Mesenchymal stem cell (in vitro differentiated cells and primary cell): Measurements from ENCODE around the gene ALK.
A peak's percentile ranks its signal among the peaks of the same experiment; 100 is the strongest.

Source experiments
- DNase-seq: peaks from one replicate; pipeline ENCODE4 v3.0.0-alpha.2; 2013
- H2AFZ ChIP-seq: one replicate; pipeline ENCODE4 v1.6.1; 2013; ENCODE audit warnings: low read depth, mild to moderate bottlenecking, control low read depth, inconsistent platforms, low read length, moderate library complexity
- H2AK5ac ChIP-seq: 2 replicates; pipeline ENCODE4 v1.6.1; 2013; ENCODE audit warnings: low read length, moderate library complexity, mild to moderate bottlenecking, inconsistent platforms; ENCODE audit not compliant: severe bottlenecking
- H2BK120ac ChIP-seq: one replicate; pipeline ENCODE4 v1.6.1; 2013; ENCODE audit warnings: low read depth, mild to moderate bottlenecking, inconsistent platforms, low read length, moderate library complexity
- H2BK12ac ChIP-seq, 2 experiments: one replicate each; pipeline ENCODE4 v1.6.1; 2013; ENCODE audit warnings: inconsistent platforms in 2 of 2, low read length in 2 of 2, mild to moderate bottlenecking in 2 of 2, moderate library complexity in 2 of 2, control low read depth in 1 of 2
- H2BK15ac ChIP-seq: one replicate; pipeline ENCODE4 v1.6.1; 2013; ENCODE audit warnings: mild to moderate bottlenecking, low read depth, inconsistent platforms; ENCODE audit not compliant: poor library complexity, severe bottlenecking
- H2BK5ac ChIP-seq: 2 replicates; pipeline ENCODE4 v1.6.1; 2013; ENCODE audit warnings: low read depth, mild to moderate bottlenecking, low read length, control low read depth, inconsistent platforms; ENCODE audit not compliant: poor library complexity, severe bottlenecking
- H3K14ac ChIP-seq, 2 experiments: one replicate each; pipeline ENCODE4 v1.6.1; 2013; ENCODE audit warnings: inconsistent platforms in 2 of 2, low read length in 2 of 2, control low read depth in 1 of 2, mild to moderate bottlenecking in 1 of 2, moderate library complexity in 1 of 2
- H3K18ac ChIP-seq, 2 experiments: one replicate each; pipeline ENCODE4 v1.6.1; 2013; ENCODE audit warnings: inconsistent platforms in 2 of 2, low read length in 2 of 2, control low read depth in 1 of 2, low read depth in 1 of 2, mild to moderate bottlenecking in 1 of 2
- H3K23ac ChIP-seq, 2 experiments: one replicate each; pipeline ENCODE4 v1.6.1; 2013; ENCODE audit warnings: inconsistent platforms in 2 of 2, low read length in 2 of 2, mild to moderate bottlenecking in 2 of 2, moderate library complexity in 2 of 2, control low read depth in 1 of 2
- H3K27ac ChIP-seq: 2 replicates; pipeline ENCODE4 v1.5.1; 2013; ENCODE audit warnings: mild to moderate bottlenecking, moderate library complexity, low read length, control low read depth, inconsistent platforms; ENCODE audit not compliant: poor library complexity, severe bottlenecking
- H3K27me3 ChIP-seq, 2 experiments: 2 replicates each; pipeline versions ENCODE4 v1.6.1 to v1.7.0; 2013; ENCODE audit warnings: low read length in 2 of 2, mild to moderate bottlenecking in 2 of 2, moderate library complexity in 2 of 2, control low read depth in 1 of 2, inconsistent platforms in 1 of 2; ENCODE audit not compliant: control insufficient read depth in 1 of 2, insufficient read depth in 1 of 2
- H3K36me3 ChIP-seq, 2 experiments: 2 replicates each; pipeline versions ENCODE4 v1.6.1 to v1.7.0; 2013; ENCODE audit warnings: low read length in 2 of 2, control low read depth in 1 of 2, inconsistent platforms in 1 of 2, low read depth in 1 of 2, mild to moderate bottlenecking in 1 of 2; ENCODE audit not compliant: insufficient read depth in 2 of 2, control insufficient read depth in 1 of 2
- H3K4ac ChIP-seq, 2 experiments: one replicate each; pipeline ENCODE4 v1.6.1; 2013; ENCODE audit warnings: inconsistent platforms in 2 of 2, low read length in 2 of 2, mild to moderate bottlenecking in 2 of 2, moderate library complexity in 2 of 2, control low read depth in 1 of 2, low read depth in 1 of 2
- H3K4me1 ChIP-seq: 2 replicates; pipeline ENCODE4 v1.6.1; 2013; ENCODE audit warnings: low read depth, low read length, control low read depth; ENCODE audit not compliant: control insufficient read depth, insufficient read depth
- H3K4me2 ChIP-seq: 2 replicates; pipeline ENCODE4 v1.6.1; 2013; ENCODE audit warnings: low read length, mild to moderate bottlenecking, inconsistent platforms; ENCODE audit not compliant: poor library complexity, severe bottlenecking
- H3K4me3 ChIP-seq, 2 experiments: 2 replicates each; pipeline versions ENCODE4 v1.5.1 to v1.7.0; 2013; ENCODE audit warnings: low read length in 2 of 2, mild to moderate bottlenecking in 2 of 2, control low read depth in 1 of 2, low read depth in 1 of 2; ENCODE audit not compliant: insufficient read depth in 1 of 2
- H3K79me1 ChIP-seq: replicated peaks from 2 replicates; pipeline ENCODE4 v1.6.1; 2013; ENCODE audit warnings: mild to moderate bottlenecking, control low read depth, low read length, inconsistent platforms; ENCODE audit not compliant: poor library complexity, severe bottlenecking
- H3K9ac ChIP-seq: 2 replicates; pipeline ENCODE4 v1.7.0; 2013; ENCODE audit warnings: mild to moderate bottlenecking, low read length, moderate library complexity
- H3K9me3 ChIP-seq: 2 replicates; pipeline ENCODE4 v1.7.0; 2013; ENCODE audit warnings: mild to moderate bottlenecking, low read length; ENCODE audit not compliant: control insufficient read depth
- H4K8ac ChIP-seq: one replicate; pipeline ENCODE4 v1.6.1; 2013; ENCODE audit warnings: inconsistent platforms, mild to moderate bottlenecking, low read length, moderate library complexity
- H4K91ac ChIP-seq: one replicate; pipeline ENCODE4 v1.6.1; 2013; ENCODE audit warnings: mild to moderate bottlenecking, low read length, inconsistent platforms
- WGBS: methylation state at CpG from one replicate; pipeline ENCODE4 v1.1.7; 2013; ENCODE audit warnings: mixed read lengths; 5-methylcytosine and 5-hydroxymethylcytosine counted together

The ALK gene

GRCh38 chr2:29755829-29756228 lies 165.6 kb downstream of the ALK start:
- H3K4me1 ChIP-seq, result no peaks in the 10 kb centered on the region
- no peaks in the 10 kb centered on the region for H3K36me3 ChIP-seq
- no peak for DNase-seq
- no peak overlapping the region for H3K18ac ChIP-seq
- H3K9me3 ChIP-seq, result no peaks in the 10 kb centered on the region
- H3K4ac ChIP-seq, result no peak overlapping the region
- no peak overlapping the region for H3K14ac ChIP-seq
- H3K79me1 ChIP-seq, result no peaks in the 10 kb centered on the region
- H4K8ac ChIP-seq, result no peak overlapping the region
- no peak overlapping the region for H3K27ac ChIP-seq
- WGBS, result 87% methylated on average over 5 of the region's 5 CpGs
- no peak overlapping the region for H3K9ac ChIP-seq
- no peak overlapping the region for H2AK5ac ChIP-seq
- H4K91ac ChIP-seq, result no peak overlapping the region
- no peak overlapping the region for H2BK12ac ChIP-seq
- H2AFZ ChIP-seq, result no peak overlapping the region
- H2BK15ac ChIP-seq, result no peak overlapping the region
- no peaks in the 10 kb centered on the region for H3K27me3 ChIP-seq
- H3K23ac ChIP-seq, result no peak overlapping the region
- H3K4me3 ChIP-seq, result no peak overlapping the region
- H2BK120ac ChIP-seq, result no peak overlapping the region
- no peak overlapping the region for H2BK5ac ChIP-seq
- H3K4me2 ChIP-seq, result no peak overlapping the region

GRCh38 chr2:29755233-29755632 lies 166.2 kb downstream of the ALK start:
- no peak overlapping the region for H3K23ac ChIP-seq
- no peak overlapping the region for H2BK15ac ChIP-seq
- H3K36me3 ChIP-seq, result no peaks in the 10 kb centered on the region
- H2AFZ ChIP-seq, result no peak overlapping the region
- H4K8ac ChIP-seq, result no peak overlapping the region
- no peak overlapping the region for H2BK12ac ChIP-seq
- no peak overlapping the region for H3K27ac ChIP-seq
- no peak overlapping the region for H3K14ac ChIP-seq
- H3K4ac ChIP-seq, result no peak overlapping the region
- no peaks in the 10 kb centered on the region for H3K9me3 ChIP-seq
- WGBS, result 91% methylated on average over 6 of the region's 7 CpGs
- no peaks in the 10 kb centered on the region for H3K4me1 ChIP-seq
- no peak overlapping the region for H3K9ac ChIP-seq
- no peaks in the 10 kb centered on the region for H3K27me3 ChIP-seq
- H2BK120ac ChIP-seq, result no peak overlapping the region
- no peak overlapping the region for H3K18ac ChIP-seq
- H3K4me2 ChIP-seq, result no peak overlapping the region
- no peak overlapping the region for H4K91ac ChIP-seq
- H3K79me1 ChIP-seq, result no peaks in the 10 kb centered on the region
- no peak overlapping the region for H2BK5ac ChIP-seq
- no peak overlapping the region for H3K4me3 ChIP-seq
- H2AK5ac ChIP-seq, result no peak overlapping the region
- DNase-seq, result no peak

DNA sequence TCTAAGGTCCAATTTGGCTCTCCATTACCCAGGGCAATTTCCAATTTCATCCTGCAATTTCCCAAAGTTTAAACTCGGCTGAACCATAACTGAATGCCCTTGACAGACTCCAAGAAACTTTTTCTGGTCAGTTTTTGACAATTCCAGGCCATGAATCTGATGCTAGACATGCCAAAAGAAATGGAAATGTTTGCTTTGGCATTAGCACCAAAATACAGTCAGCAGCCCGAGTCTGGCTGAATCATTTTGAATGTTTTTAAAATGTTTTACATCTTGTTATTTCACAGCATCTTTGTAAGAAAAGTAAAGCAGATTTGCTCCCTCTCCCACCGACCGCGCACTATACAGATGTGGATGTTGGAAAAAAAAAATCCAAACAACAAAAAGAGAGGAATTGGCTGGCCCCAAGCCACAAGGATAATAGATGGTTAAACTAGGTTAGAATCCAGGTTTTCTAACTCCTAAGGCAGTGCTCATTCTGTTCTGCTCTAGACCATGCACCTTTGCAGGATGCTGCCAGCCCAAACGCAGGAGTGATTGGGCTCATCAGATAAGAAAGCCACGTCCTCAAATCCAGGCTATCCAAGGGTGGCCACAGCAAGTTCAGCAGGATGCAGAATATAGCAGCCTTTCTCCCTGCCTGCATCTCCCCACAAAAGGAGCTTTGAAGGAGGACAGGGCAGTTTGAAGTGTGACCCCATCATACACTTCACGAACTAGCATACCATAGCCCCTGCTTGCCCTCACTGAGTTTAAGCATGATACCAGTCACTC lies 167.5 kb downstream of the ALK start:
- no peak for DNase-seq
- Histone ChIP-seq H3K18ac (no peak overlapping the region), H2BK15ac (no peak overlapping the region), H3K4me3 (no peak overlapping the region), H2AK5ac (no peak overlapping the region), H3K27ac (no peak overlapping the region), H3K27me3 (no peaks in the 10 kb centered on the region), H4K91ac (no peak overlapping the region), H3K4me2 (no peak overlapping the region), H2BK120ac (no peak overlapping the region), H2BK12ac (no peak overlapping the region), H3K36me3 (no peaks in the 10 kb centered on the region), H3K4me1 (no peaks in the 10 kb centered on the region), H3K9me3 (no peaks in the 10 kb centered on the region), H3K14ac (no peak overlapping the region), H3K79me1 (no peaks in the 10 kb centered on the region), H3K9ac (peak overlapping the region; percentile 28), H4K8ac (no peak overlapping the region), H3K23ac (no peak overlapping the region), H2BK5ac (no peak overlapping the region), H3K4ac (no peak overlapping the region), H2AFZ (no peak overlapping the region)
- WGBS, result 43% methylated on average over 4 of the region's 8 CpGs

DNA sequence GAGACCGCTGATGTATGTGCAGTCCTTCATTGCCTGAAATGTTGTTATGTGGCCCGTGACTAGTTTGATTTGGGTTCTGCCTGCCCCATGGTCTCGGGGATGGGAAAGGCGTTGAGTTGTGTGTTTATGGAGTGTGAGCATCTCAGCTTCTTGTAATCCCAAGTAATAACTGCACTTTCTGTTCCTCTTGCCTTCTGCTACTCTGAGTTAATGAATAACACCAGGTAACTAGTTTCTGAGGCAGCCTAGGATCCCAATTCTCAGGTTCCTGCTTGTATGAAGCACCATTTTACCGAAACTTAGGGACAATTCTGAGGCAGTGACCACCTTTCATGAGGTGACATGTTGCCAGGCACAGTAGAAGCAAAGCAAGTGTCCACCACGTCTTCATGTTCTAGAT lies 170.0 kb downstream of the ALK start:
- 72% methylated on average over 3 of the region's 6 CpGs for WGBS
- no peaks in the 10 kb centered on the region for H3K27me3 ChIP-seq
- DNase-seq, result no peak
- no peak overlapping the region for H4K91ac ChIP-seq
- H2BK120ac ChIP-seq, result no peak overlapping the region
- H3K27ac ChIP-seq, result no peak overlapping the region
- no peak overlapping the region for H3K23ac ChIP-seq
- H3K9ac ChIP-seq, result no peak overlapping the region
- no peak overlapping the region for H3K4ac ChIP-seq
- no peak overlapping the region for H3K18ac ChIP-seq
- H3K4me2 ChIP-seq, result no peak overlapping the region
- H3K9me3 ChIP-seq, result no peaks in the 10 kb centered on the region
- no peak overlapping the region for H3K14ac ChIP-seq
- H4K8ac ChIP-seq, result no peak overlapping the region
- H2BK12ac ChIP-seq, result no peak overlapping the region
- H2BK5ac ChIP-seq, result no peak overlapping the region
- H3K4me1 ChIP-seq, result no peaks in the 10 kb centered on the region
- no peak overlapping the region for H2AFZ ChIP-seq
- no peak overlapping the region for H3K4me3 ChIP-seq
- no peak overlapping the region for H2BK15ac ChIP-seq
- H3K79me1 ChIP-seq, result no peaks in the 10 kb centered on the region
- no peaks in the 10 kb centered on the region for H3K36me3 ChIP-seq
- H2AK5ac ChIP-seq, result no peak overlapping the region
